Mesenchymal stem cell (in vitro differentiated cells and primary cell): ENCODE results near the gene ARRDC2.

ENCODE experiments used
- DNase-seq: peaks from one replicate; pipeline ENCODE4 v3.0.0-alpha.2; 2013
- H2AFZ ChIP-seq: one replicate; pipeline ENCODE4 v1.6.1; 2013; ENCODE audit warnings: low read depth, mild to moderate bottlenecking, control low read depth, inconsistent platforms, low read length, moderate library complexity
- H2AK5ac ChIP-seq: 2 replicates; pipeline ENCODE4 v1.6.1; 2013; ENCODE audit warnings: low read length, moderate library complexity, mild to moderate bottlenecking, inconsistent platforms; ENCODE audit not compliant: severe bottlenecking
- H2BK120ac ChIP-seq: one replicate; pipeline ENCODE4 v1.6.1; 2013; ENCODE audit warnings: low read depth, mild to moderate bottlenecking, inconsistent platforms, low read length, moderate library complexity
- H2BK12ac ChIP-seq, 2 experiments: one replicate each; pipeline ENCODE4 v1.6.1; 2013; ENCODE audit warnings: inconsistent platforms in 2 of 2, low read length in 2 of 2, mild to moderate bottlenecking in 2 of 2, moderate library complexity in 2 of 2, control low read depth in 1 of 2
- H2BK15ac ChIP-seq: one replicate; pipeline ENCODE4 v1.6.1; 2013; ENCODE audit warnings: mild to moderate bottlenecking, low read depth, inconsistent platforms; ENCODE audit not compliant: poor library complexity, severe bottlenecking
- H2BK5ac ChIP-seq: 2 replicates; pipeline ENCODE4 v1.6.1; 2013; ENCODE audit warnings: low read depth, mild to moderate bottlenecking, low read length, control low read depth, inconsistent platforms; ENCODE audit not compliant: poor library complexity, severe bottlenecking
- H3K14ac ChIP-seq, 2 experiments: one replicate each; pipeline ENCODE4 v1.6.1; 2013; ENCODE audit warnings: inconsistent platforms in 2 of 2, low read length in 2 of 2, control low read depth in 1 of 2, mild to moderate bottlenecking in 1 of 2, moderate library complexity in 1 of 2
- H3K18ac ChIP-seq, 2 experiments: one replicate each; pipeline ENCODE4 v1.6.1; 2013; ENCODE audit warnings: inconsistent platforms in 2 of 2, low read length in 2 of 2, control low read depth in 1 of 2, low read depth in 1 of 2, mild to moderate bottlenecking in 1 of 2
- H3K23ac ChIP-seq, 2 experiments: one replicate each; pipeline ENCODE4 v1.6.1; 2013; ENCODE audit warnings: inconsistent platforms in 2 of 2, low read length in 2 of 2, mild to moderate bottlenecking in 2 of 2, moderate library complexity in 2 of 2, control low read depth in 1 of 2
- H3K27ac ChIP-seq: 2 replicates; pipeline ENCODE4 v1.5.1; 2013; ENCODE audit warnings: mild to moderate bottlenecking, moderate library complexity, low read length, control low read depth, inconsistent platforms; ENCODE audit not compliant: poor library complexity, severe bottlenecking
- H3K27me3 ChIP-seq, 2 experiments: 2 replicates each; pipeline versions ENCODE4 v1.6.1 to v1.7.0; 2013; ENCODE audit warnings: low read length in 2 of 2, mild to moderate bottlenecking in 2 of 2, moderate library complexity in 2 of 2, control low read depth in 1 of 2, inconsistent platforms in 1 of 2; ENCODE audit not compliant: control insufficient read depth in 1 of 2, insufficient read depth in 1 of 2
- H3K36me3 ChIP-seq, 2 experiments: 2 replicates each; pipeline versions ENCODE4 v1.6.1 to v1.7.0; 2013; ENCODE audit warnings: low read length in 2 of 2, control low read depth in 1 of 2, inconsistent platforms in 1 of 2, low read depth in 1 of 2, mild to moderate bottlenecking in 1 of 2; ENCODE audit not compliant: insufficient read depth in 2 of 2, control insufficient read depth in 1 of 2
- H3K4ac ChIP-seq, 2 experiments: one replicate each; pipeline ENCODE4 v1.6.1; 2013; ENCODE audit warnings: inconsistent platforms in 2 of 2, low read length in 2 of 2, mild to moderate bottlenecking in 2 of 2, moderate library complexity in 2 of 2, control low read depth in 1 of 2, low read depth in 1 of 2
- H3K4me1 ChIP-seq: 2 replicates; pipeline ENCODE4 v1.6.1; 2013; ENCODE audit warnings: low read depth, low read length, control low read depth; ENCODE audit not compliant: control insufficient read depth, insufficient read depth
- H3K4me2 ChIP-seq: 2 replicates; pipeline ENCODE4 v1.6.1; 2013; ENCODE audit warnings: low read length, mild to moderate bottlenecking, inconsistent platforms; ENCODE audit not compliant: poor library complexity, severe bottlenecking
- H3K4me3 ChIP-seq, 2 experiments: 2 replicates each; pipeline versions ENCODE4 v1.5.1 to v1.7.0; 2013; ENCODE audit warnings: low read length in 2 of 2, mild to moderate bottlenecking in 2 of 2, control low read depth in 1 of 2, low read depth in 1 of 2; ENCODE audit not compliant: insufficient read depth in 1 of 2
- H3K79me1 ChIP-seq: replicated peaks from 2 replicates; pipeline ENCODE4 v1.6.1; 2013; ENCODE audit warnings: mild to moderate bottlenecking, control low read depth, low read length, inconsistent platforms; ENCODE audit not compliant: poor library complexity, severe bottlenecking
- H3K9ac ChIP-seq: 2 replicates; pipeline ENCODE4 v1.7.0; 2013; ENCODE audit warnings: mild to moderate bottlenecking, low read length, moderate library complexity
- H3K9me3 ChIP-seq: 2 replicates; pipeline ENCODE4 v1.7.0; 2013; ENCODE audit warnings: mild to moderate bottlenecking, low read length; ENCODE audit not compliant: control insufficient read depth
- H4K8ac ChIP-seq: one replicate; pipeline ENCODE4 v1.6.1; 2013; ENCODE audit warnings: inconsistent platforms, mild to moderate bottlenecking, low read length, moderate library complexity
- H4K91ac ChIP-seq: one replicate; pipeline ENCODE4 v1.6.1; 2013; ENCODE audit warnings: mild to moderate bottlenecking, low read length, inconsistent platforms
- WGBS: methylation state at CpG from one replicate; pipeline ENCODE4 v1.1.7; 2013; ENCODE audit warnings: mixed read lengths; 5-methylcytosine and 5-hydroxymethylcytosine counted together

ARRDC2 gene

DNA sequence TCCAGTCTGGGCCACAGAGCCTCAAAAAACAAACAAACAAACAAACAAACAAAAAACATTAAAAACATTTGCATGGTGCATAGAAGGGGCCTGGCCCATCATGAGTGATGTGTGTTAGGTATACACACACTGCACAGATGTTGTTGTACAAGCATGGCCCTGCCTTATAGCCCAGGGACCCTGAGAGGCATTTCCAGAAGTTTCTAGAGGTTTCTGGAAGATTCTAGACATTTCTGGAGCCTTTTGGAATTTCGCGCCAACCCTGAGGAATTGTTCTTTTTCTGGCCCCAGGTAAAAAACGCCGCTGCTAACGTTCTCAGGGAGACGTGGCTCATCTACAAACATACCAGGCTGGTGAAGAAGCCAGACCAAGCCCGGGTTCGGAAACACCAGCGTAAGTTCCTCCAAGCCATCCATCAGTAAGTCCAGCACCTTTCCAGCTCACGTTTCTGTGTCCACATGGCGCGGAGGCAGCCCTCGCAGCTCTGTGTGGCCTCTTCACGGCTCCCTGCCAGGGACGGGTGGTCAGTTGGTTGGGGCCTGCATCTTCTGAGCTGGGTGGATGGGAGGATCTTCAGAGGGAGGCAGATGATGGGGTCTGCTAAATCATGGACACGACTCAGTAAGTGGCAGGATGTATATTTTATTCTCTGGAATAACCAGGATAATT, 18.4 kb upstream of the ARRDC2 start:
- no peak overlapping the region for H3K4me3 ChIP-seq

DNA sequence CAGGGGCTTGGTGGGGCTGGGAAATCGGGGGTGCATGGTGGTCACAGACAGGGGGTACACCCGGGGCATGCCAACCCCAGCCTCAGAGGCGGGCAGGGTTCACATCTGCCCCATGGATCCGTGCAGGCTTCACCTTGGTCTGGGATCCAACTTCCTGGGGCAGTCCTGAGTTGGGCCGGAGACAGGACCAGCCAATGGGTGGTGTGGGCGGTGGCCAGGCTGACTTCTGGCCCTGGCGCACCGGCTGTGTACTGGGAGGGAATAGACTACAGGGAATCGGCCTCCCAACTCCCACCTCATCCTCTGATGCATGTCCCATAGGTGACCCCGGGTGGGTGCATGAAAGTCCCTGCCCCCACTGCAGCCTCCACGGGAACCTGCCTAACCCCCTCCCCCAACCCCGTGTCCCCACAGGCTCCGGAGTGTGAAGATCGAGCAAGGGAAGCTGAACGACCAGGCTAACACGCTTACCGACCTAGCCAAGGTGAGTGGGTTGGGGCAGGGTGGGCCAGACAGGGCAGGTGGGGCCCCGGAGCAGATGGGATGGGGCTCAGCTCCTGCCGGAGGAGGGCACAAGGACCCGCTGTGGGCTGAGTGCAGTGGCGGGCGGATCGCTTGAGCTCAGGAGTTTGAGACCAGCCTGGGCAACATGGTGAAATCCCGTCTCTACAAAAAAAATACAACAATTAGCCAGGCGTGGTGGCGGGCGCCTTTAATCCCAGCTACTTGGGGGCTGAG, 14.7 kb upstream of the ARRDC2 start:
- H3K36me3 ChIP-seq, result no peaks in the 10 kb centered on the region
- no peak overlapping the region for H3K14ac ChIP-seq
- no peaks in the 10 kb centered on the region for H3K9me3 ChIP-seq
- no peak overlapping the region for H4K8ac ChIP-seq
- no peak overlapping the region for H2BK5ac ChIP-seq
- peak overlapping the region in 1 of 2 experiments; percentile 26 for H3K23ac ChIP-seq
- H2BK12ac ChIP-seq, result no peak overlapping the region
- H3K9ac ChIP-seq, result no peak overlapping the region
- H3K27me3 ChIP-seq, result no peaks in the 10 kb centered on the region
- H3K4me2 ChIP-seq, result no peak overlapping the region
- no peak overlapping the region for H2BK120ac ChIP-seq
- 86% methylated on average over 20 of the region's 27 CpGs for WGBS
- no peak overlapping the region for H2AFZ ChIP-seq
- peaks cover 2% of the 10 kb centered on the region for H3K4me1 ChIP-seq
- H3K4me3 ChIP-seq, result no peak overlapping the region
- H3K79me1 ChIP-seq, result no peaks in the 10 kb centered on the region
- no peak overlapping the region for H4K91ac ChIP-seq
- H3K4ac ChIP-seq, result no peak overlapping the region
- no peak overlapping the region for H3K27ac ChIP-seq
- DNase-seq, result no peak
- no peak overlapping the region for H3K18ac ChIP-seq
- H2AK5ac ChIP-seq, result no peak overlapping the region
- H2BK15ac ChIP-seq, result no peak overlapping the region

More for the DNA sequence above, 18.4 kb upstream of the ARRDC2 start:
- H4K91ac ChIP-seq, result no peak overlapping the region
- no peak overlapping the region for H3K27ac ChIP-seq
- no peak overlapping the region for H4K8ac ChIP-seq
- WGBS, result 91% methylated on average over 16 of the region's 16 CpGs
- H3K27me3 ChIP-seq, result no peaks in the 10 kb centered on the region
- no peak overlapping the region for H2AK5ac ChIP-seq
- H2BK5ac ChIP-seq, result no peak overlapping the region
- no peak overlapping the region for H3K4me2 ChIP-seq
- H2BK12ac ChIP-seq, result no peak overlapping the region
- no peaks in the 10 kb centered on the region for H3K79me1 ChIP-seq
- H2AFZ ChIP-seq, result no peak overlapping the region
- H2BK120ac ChIP-seq, result no peak overlapping the region
- H3K4me1 ChIP-seq, result no peaks in the 10 kb centered on the region
- H2BK15ac ChIP-seq, result no peak overlapping the region
- no peak for DNase-seq
- no peak overlapping the region for H3K9ac ChIP-seq
- H3K36me3 ChIP-seq, result no peaks in the 10 kb centered on the region
- H3K23ac ChIP-seq, result no peak overlapping the region
- no peak overlapping the region for H3K14ac ChIP-seq
- H3K4ac ChIP-seq, result no peak overlapping the region
- H3K18ac ChIP-seq, result no peak overlapping the region
- no peaks in the 10 kb centered on the region for H3K9me3 ChIP-seq

DNA sequence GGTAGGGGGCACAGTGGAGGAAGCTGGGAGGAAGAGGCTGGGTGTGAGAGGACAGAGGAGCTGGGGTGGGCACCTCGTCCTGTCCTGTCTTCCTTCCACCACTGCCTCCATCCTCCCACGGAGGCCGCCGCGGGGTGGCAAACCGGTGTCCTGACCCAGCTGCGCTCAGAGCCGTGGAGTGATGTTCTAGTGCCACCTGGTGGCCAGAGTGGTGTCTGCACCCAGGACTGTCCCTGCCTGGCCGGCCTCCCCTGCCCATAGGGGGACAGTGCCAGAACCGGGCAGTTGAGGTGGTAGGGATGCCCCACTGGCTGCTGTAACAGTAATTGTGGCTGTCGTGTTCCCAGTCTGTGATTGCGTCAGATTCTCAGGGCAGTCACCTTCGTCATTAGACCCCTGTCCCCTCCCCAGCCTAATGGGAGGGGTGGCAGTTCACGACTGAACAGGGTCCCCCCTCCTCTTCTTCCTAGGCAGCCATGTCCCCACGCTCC, 11.1 kb upstream of the ARRDC2 start:
- Histone ChIP-seq H3K14ac (no peak overlapping the region), H3K27me3 (no peaks in the 10 kb centered on the region), H3K4me1 (peaks cover 9% of the 10 kb centered on the region), H3K18ac (no peak overlapping the region), H3K4ac (no peak overlapping the region), H3K4me2 (no peak overlapping the region), H3K36me3 (no peaks in the 10 kb centered on the region), H3K4me3 (no peak overlapping the region), H2AK5ac (no peak overlapping the region), H3K9ac (no peak overlapping the region), H4K8ac (no peak overlapping the region), H2BK15ac (no peak overlapping the region), H2BK5ac (no peak overlapping the region), H3K9me3 (no peaks in the 10 kb centered on the region), H2AFZ (no peak overlapping the region), H3K23ac (no peak overlapping the region), H2BK120ac (no peak overlapping the region), H3K79me1 (peaks cover 1% of the 10 kb centered on the region), H4K91ac (no peak overlapping the region), H2BK12ac (peak overlapping the region in 1 of 2 experiments; percentile 29), H3K27ac (no peak overlapping the region)
- 10% methylated on average over 15 of the region's 15 CpGs for WGBS
- peak; percentile 73 for DNase-seq
